Measurements from ENCODE around the gene PDZD4. TPM values are rescaled to one million over a fixed set of nuclear protein-coding genes. Genes with fewer than 3 reads are reported as not detected.

PDZD4 gene
- total and polyA plus RNA-seq, 9 of the 15 experiments (the other 6 are each of a cell fraction or from before 2014, with no cell fraction given), result 0.05 to 0.38 (median 0.07) TPM; not detected in 5

GRCh38 chrX:153765138-153766079 is 64.9 kb downstream of the PDZD4 start (continued):
- TF ChIP-seq, protein P1, sequence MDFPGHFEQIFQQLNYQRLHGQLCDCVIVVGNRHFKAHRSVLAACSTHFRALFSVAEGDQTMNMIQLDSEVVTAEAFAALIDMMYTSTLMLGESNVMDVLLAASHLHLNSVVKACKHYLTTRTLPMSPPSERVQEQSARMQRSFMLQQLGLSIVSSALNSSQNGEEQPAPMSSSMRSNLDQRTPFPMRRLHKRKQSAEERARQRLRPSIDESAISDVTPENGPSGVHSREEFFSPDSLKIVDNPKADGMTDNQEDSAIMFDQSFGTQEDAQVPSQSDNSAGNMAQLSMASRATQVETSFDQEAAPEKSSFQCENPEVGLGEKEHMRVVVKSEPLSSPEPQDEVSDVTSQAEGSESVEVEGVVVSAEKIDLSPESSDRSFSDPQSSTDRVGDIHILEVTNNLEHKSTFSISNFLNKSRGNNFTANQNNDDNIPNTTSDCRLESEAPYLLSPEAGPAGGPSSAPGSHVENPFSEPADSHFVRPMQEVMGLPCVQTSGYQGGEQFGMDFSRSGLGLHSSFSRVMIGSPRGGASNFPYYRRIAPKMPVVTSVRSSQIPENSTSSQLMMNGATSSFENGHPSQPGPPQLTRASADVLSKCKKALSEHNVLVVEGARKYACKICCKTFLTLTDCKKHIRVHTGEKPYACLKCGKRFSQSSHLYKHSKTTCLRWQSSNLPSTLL (IDR thresholded peaks at IDR 0.05), result no peak
- TF ChIP-seq FOXP1 (CRISPR knock-in tag; IDR thresholded peaks at IDR 0.05) (no peak), ZBTB9 (CRISPR knock-in tag; IDR thresholded peaks at IDR 0.05) (no peak; the same call in 1 of the 2 replicates), TAF7 (tag; IDR thresholded peaks at IDR 0.05) (no peak), ZNF589 (CRISPR knock-in tag; IDR thresholded peaks at IDR 0.05; ENCODE audit: low read depth) (0 out of 2 replicates have a peak, but pooled peaks have one; percentile 26), RHOXF2B (CRISPR knock-in tag; conservative IDR thresholded peaks at IDR 0.05) (no peak), MTA2 (IDR thresholded peaks at IDR 0.05; ENCODE audit: low read depth) (peak; percentile 64), MCM2 (IDR thresholded peaks at IDR 0.05; ENCODE audit: low read depth) (no peak), ZNF644 (tag; IDR thresholded peaks at IDR 0.05; ENCODE audit: low read depth) (no peak), ZFPM2 (CRISPR knock-in tag; IDR thresholded peaks at IDR 0.05) (no peak), PHF20 (IDR thresholded peaks at IDR 0.05; ENCODE audit: partially characterized antibody) (peak; percentile 50), ZNF41 (CRISPR knock-in tag; conservative IDR thresholded peaks at IDR 0.05) (no peak), TOE1 (IDR thresholded peaks at IDR 0.05; ENCODE audit: borderline replicate concordance) (peak; percentile 55; the same call in 1 of the 2 replicates), TOE1 (CRISPR knock-in tag; IDR thresholded peaks at IDR 0.05; ENCODE audit: borderline replicate concordance, low read depth) (no peak), NCOA1 (IDR thresholded peaks at IDR 0.05; ENCODE audit: low read depth) (peak; percentile 79), BRCA1 (IDR thresholded peaks at IDR 0.05) (no peak), BRCA1 (CRISPR knock-in tag; IDR thresholded peaks at IDR 0.05) (no peak), GABPA (tag; conservative IDR thresholded peaks at IDR 0.05; ENCODE audit: low read depth) (peak; percentile 89)
- TF ChIP-seq, protein P2, sequence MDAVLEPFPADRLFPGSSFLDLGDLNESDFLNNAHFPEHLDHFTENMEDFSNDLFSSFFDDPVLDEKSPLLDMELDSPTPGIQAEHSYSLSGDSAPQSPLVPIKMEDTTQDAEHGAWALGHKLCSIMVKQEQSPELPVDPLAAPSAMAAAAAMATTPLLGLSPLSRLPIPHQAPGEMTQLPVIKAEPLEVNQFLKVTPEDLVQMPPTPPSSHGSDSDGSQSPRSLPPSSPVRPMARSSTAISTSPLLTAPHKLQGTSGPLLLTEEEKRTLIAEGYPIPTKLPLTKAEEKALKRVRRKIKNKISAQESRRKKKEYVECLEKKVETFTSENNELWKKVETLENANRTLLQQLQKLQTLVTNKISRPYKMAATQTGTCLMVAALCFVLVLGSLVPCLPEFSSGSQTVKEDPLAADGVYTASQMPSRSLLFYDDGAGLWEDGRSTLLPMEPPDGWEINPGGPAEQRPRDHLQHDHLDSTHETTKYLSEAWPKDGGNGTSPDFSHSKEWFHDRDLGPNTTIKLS (IDR thresholded peaks at IDR 0.05; ENCODE audit: borderline replicate concordance, low read depth), result no peak
- TF ChIP-seq, protein P3, sequence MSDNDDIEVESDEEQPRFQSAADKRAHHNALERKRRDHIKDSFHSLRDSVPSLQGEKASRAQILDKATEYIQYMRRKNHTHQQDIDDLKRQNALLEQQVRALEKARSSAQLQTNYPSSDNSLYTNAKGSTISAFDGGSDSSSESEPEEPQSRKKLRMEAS (CRISPR knock-in tag; IDR thresholded peaks at IDR 0.05), result peak; percentile 83
- TF ChIP-seq, protein P4, sequence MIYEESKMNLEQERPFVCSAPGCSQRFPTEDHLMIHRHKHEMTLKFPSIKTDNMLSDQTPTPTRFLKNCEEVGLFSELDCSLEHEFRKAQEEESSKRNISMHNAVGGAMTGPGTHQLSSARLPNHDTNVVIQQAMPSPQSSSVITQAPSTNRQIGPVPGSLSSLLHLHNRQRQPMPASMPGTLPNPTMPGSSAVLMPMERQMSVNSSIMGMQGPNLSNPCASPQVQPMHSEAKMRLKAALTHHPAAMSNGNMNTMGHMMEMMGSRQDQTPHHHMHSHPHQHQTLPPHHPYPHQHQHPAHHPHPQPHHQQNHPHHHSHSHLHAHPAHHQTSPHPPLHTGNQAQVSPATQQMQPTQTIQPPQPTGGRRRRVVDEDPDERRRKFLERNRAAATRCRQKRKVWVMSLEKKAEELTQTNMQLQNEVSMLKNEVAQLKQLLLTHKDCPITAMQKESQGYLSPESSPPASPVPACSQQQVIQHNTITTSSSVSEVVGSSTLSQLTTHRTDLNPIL (CRISPR knock-in tag; IDR thresholded peaks at IDR 0.05), result no peak

Measured in K562 (cell line).